A549 (cell line): Measurements from ENCODE around the gene SEC63. TPM values are rescaled to one million over a fixed set of nuclear protein-coding genes. Genes with fewer than 3 reads are reported as not detected.
"Not testable (repeated sequence)": the region's sequence is repeated elsewhere in the genome, so short reads cannot be mapped to it uniquely, and the experiment has no call there.

ENCODE experiments used
- ATAC-seq, 2 experiments: fragments of 200-7000 bp in 1 of 2; fragments of >200 bp in 1 of 2; cut with Nextera tagmentation in 1 of 2; cut with Tn5 transposase in 1 of 2; 3 replicates each; pipeline versions ENCODE4 v1.8.0 to v1.9.1; 2018 to 2020; ENCODE audit warnings: mild to moderate bottlenecking in 1 of 2, moderate library complexity in 1 of 2
- CTCF ChIA-PET: fragments of 300-600 bp; sonication (Branson Sonifier 250); formaldehyde crosslinking; extraction: SDS; loops from one replicate; lab custom pipeline; 2021; ENCODE audit warnings: antibody characterized with exemption, inconsistent platforms; lab: Yijun Ruan, JAX
- POLR2A ChIA-PET: fragments of 350-600 bp; formaldehyde crosslinking; extraction: SDS; loops from one replicate; lab custom pipeline; 2021; ENCODE audit warnings: antibody characterized with exemption, inconsistent platforms; lab: Yijun Ruan, JAX
- DNase-seq, 2 experiments: peaks; one replicate each; pipeline versions ENCODE4 v3.0.0 to v3.0.0-alpha.2; 2011 to 2016; ENCODE audit warnings: low read depth in 1 of 2, low spot score in 1 of 2
- FAIRE-seq: peaks from 2 replicates; lab custom pipeline; 2011; peaks lifted over from hg19 to GRCh38; lab: Jason Lieb, UNC
- H3K27ac ChIP-seq, 2 experiments: fragments of >200 bp; sonication (Bioruptor Twin); formaldehyde crosslinking; 3 replicates each; pipeline ENCODE4 v1.5.1; 2016 to 2017
- H3K4me1 ChIP-seq: fragments of >200 bp; sonication (Bioruptor Twin); formaldehyde crosslinking; 3 replicates; pipeline ENCODE4 v1.6.1; 2016
- H3K4me2 ChIP-seq: fragments of >200 bp; sonication (Bioruptor Twin); formaldehyde crosslinking; 3 replicates; pipeline ENCODE4 v1.6.1; 2016
- H3K4me3 ChIP-seq: fragments of >200 bp; sonication (Bioruptor Twin); formaldehyde crosslinking; 3 replicates; pipeline ENCODE4 v1.5.1; 2016
- H3K9me3 ChIP-seq: fragments of >200 bp; sonication (Bioruptor Twin); formaldehyde crosslinking; 3 replicates; pipeline ENCODE4 v1.6.1; 2016
- CHD2 ChIP-seq: fragments of 150-350 bp; IDR thresholded peaks from 2 replicates; pipeline ENCODE4 v1.6.1; 2014; ENCODE audit warnings: low read length; ENCODE audit not compliant: partially characterized antibody
- EHMT2 ChIP-seq: fragments of 200-600 bp; sonication (generic); IDR thresholded peaks from 2 replicates; pipeline ENCODE4 v1.6.1; 2016; ENCODE audit warnings: antibody characterized with exemption, low read depth, mild to moderate bottlenecking, moderate library complexity
- EP300 ChIP-seq, 2 experiments: fragments of >200 bp; sonication (Bioruptor Twin); formaldehyde crosslinking; IDR thresholded peaks; 2 replicates in 1 of 2; 3 replicates in 1 of 2; pipeline ENCODE4 v1.6.1; 2016 to 2017
- FOSB ChIP-seq: fragments of 250-450 bp; sonication (Bioruptor Pico); IDR thresholded peaks from 2 replicates; pipeline ENCODE4 v1.5.0; 2020; ENCODE audit warnings: mild to moderate bottlenecking, moderate library complexity
- JUN ChIP-seq, 2 experiments: fragments of >200 bp; sonication (Bioruptor Twin); formaldehyde crosslinking; IDR thresholded peaks; 2 replicates in 1 of 2; 3 replicates in 1 of 2; pipeline ENCODE4 v1.6.1; 2016 to 2017
- KDM1A ChIP-seq: fragments of 200-600 bp; sonication (generic); IDR thresholded peaks from 2 replicates; pipeline ENCODE4 v1.6.1; 2016; ENCODE audit warnings: low read depth, mild to moderate bottlenecking
- KDM5A ChIP-seq: fragments of 200-600 bp; sonication (generic); IDR thresholded peaks from 2 replicates; pipeline ENCODE4 v1.6.1; 2016; ENCODE audit warnings: antibody characterized with exemption, mild to moderate bottlenecking
- MAFK ChIP-seq: fragments of 450-650 bp; IDR thresholded peaks from 2 replicates; pipeline ENCODE4 v1.6.1; 2014; ENCODE audit not compliant: partially characterized antibody
- MYC ChIP-seq: IDR thresholded peaks from 2 replicates; pipeline ENCODE4 v1.6.1; 2012; ENCODE audit warnings: mild to moderate bottlenecking, inconsistent platforms, low read length, improper control_type of control experiment, borderline replicate concordance
- NR3C1 ChIP-seq: fragments of >200 bp; sonication (Bioruptor Twin); formaldehyde crosslinking; IDR thresholded peaks from 3 replicates; pipeline ENCODE4 v1.6.1; 2017
- POLR2A ChIP-seq: IDR thresholded peaks from 2 replicates; pipeline ENCODE4 v1.6.1; 2012; ENCODE audit warnings: mild to moderate bottlenecking, low read length
- POLR2AphosphoS2 ChIP-seq: conservative IDR thresholded peaks from 2 replicates; pipeline ENCODE4 v1.6.1; 2012; ENCODE audit warnings: low read length, improper control_type of control experiment, inconsistent platforms
- RAD21 ChIP-seq, 2 experiments: fragments of >200 bp in 1 of 2; sonication (Bioruptor Twin) in 1 of 2; formaldehyde crosslinking in 1 of 2; IDR thresholded peaks in 1 of 2; conservative IDR thresholded peaks in 1 of 2; 2 replicates in 1 of 2; 3 replicates in 1 of 2; pipeline ENCODE4 v1.6.1; 2012 to 2018; ENCODE audit warnings: inconsistent platforms in 1 of 2
- RARB ChIP-seq: fragments of 250-450 bp; sonication (Bioruptor Pico); IDR thresholded peaks from 2 replicates; pipeline ENCODE4 v1.8.0; 2021; ENCODE audit warnings: mild to moderate bottlenecking, moderate library complexity
- RCOR1 ChIP-seq: fragments of 150-350 bp; IDR thresholded peaks from 2 replicates; pipeline ENCODE4 v1.6.1; 2014; ENCODE audit warnings: antibody characterized with exemption, low read length, low read depth
- RNF2 ChIP-seq: fragments of 200-600 bp; sonication (generic); IDR thresholded peaks from 2 replicates; pipeline ENCODE4 v1.6.1; 2016; ENCODE audit warnings: low read depth, mild to moderate bottlenecking, antibody characterized with exemption, moderate library complexity, borderline replicate concordance
- SMC3 ChIP-seq: fragments of >200 bp; sonication (Bioruptor Twin); formaldehyde crosslinking; IDR thresholded peaks from 3 replicates; pipeline ENCODE4 v1.6.1; 2018; ENCODE audit warnings: inconsistent platforms
- TFCP2L1 ChIP-seq: fragments of 250-450 bp; sonication (Bioruptor Pico); IDR thresholded peaks from 2 replicates; pipeline ENCODE4 v1.5.0; 2021; ENCODE audit warnings: mild to moderate bottlenecking
- ZFP36 ChIP-seq: fragments of 450-650 bp; IDR thresholded peaks from 2 replicates; pipeline ENCODE4 v1.6.1; 2014; ENCODE audit warnings: borderline replicate concordance; ENCODE audit not compliant: partially characterized antibody
- ZNF302 ChIP-seq: fragments of 250-450 bp; sonication (Bioruptor Pico); IDR thresholded peaks from 2 replicates; pipeline ENCODE4 v1.9.0; 2021; ENCODE audit warnings: inconsistent platforms, mild to moderate bottlenecking, moderate library complexity
- WGBS: methylation state at CpG from one replicate; pipeline ENCODE4 v1.1.6; 2017; ENCODE audit errors: missing lambda C conversion rate; 5-methylcytosine and 5-hydroxymethylcytosine counted together
- polyA plus RNA-seq, 4 experiments: library from polyadenylated mRNA; depleted of rRNA in 3 of 4; stranded (reverse); fragments of >200 nt; fragmentation: RNase III in 1 of 4; extraction: RNeasy Plus Mini Kit Qiagen cat#74134 plus additional on column Dnase treatment in 1 of 4; gene quantifications; 2 replicates in 3 of 4; 3 replicates in 1 of 4; pipeline ENCODE4 v1.2.3, GENCODE V29; 2011 to 2017
- TF ChIP-seq, protein P1 (sequence below): fragments of 250-450 bp; sonication (Bioruptor Pico); IDR thresholded peaks from 2 replicates; pipeline ENCODE4 v1.5.0; 2020; ENCODE audit warnings: low read depth, mild to moderate bottlenecking, moderate library complexity
- TF ChIP-seq, protein P2 (sequence below): fragments of 450-650 bp; IDR thresholded peaks from 2 replicates; pipeline ENCODE4 v1.6.1; 2014; ENCODE audit warnings: antibody characterized with exemption
- TF ChIP-seq, protein P3 (sequence below): fragments of 250-450 bp; sonication (Bioruptor Pico); IDR thresholded peaks from 2 replicates; pipeline ENCODE4 v1.5.0; 2021; ENCODE audit warnings: mild to moderate bottlenecking, moderate library complexity, borderline replicate concordance
- TF ChIP-seq, protein P4 (sequence below): fragments of 200-600 bp; sonication (generic); IDR thresholded peaks from 2 replicates; pipeline ENCODE4 v1.6.1; 2016; ENCODE audit warnings: antibody characterized with exemption, mild to moderate bottlenecking, moderate library complexity

Gene SEC63
- polyA plus RNA-seq, 2 of the 4 experiments (the other 2 are of a cell fraction) = 23.0 to 69.3 TPM

DNA sequence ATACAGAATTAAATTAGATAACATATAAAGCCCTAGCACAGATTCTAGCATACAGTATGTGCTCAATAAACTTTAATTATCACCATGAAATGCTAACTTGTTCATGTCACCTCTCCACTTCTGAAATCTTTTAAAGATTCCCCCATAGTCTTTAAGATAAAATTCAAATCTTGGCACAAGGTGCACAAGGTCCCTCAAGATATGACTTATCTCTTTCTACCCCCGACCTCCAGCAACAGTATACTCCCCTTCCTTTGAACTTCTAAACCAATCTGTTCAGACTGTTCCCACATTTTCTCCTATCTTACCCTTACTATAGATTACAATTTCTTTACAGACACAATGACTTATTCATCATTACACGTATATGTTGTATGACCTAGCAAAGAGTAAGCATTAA, 29.0 kb downstream of the SEC63 start:
- WGBS = 96% methylated on average over 2 of the region's 2 CpGs
- no peak overlapping the region for H3K4me3 ChIP-seq
- H3K4me2 ChIP-seq = no peak overlapping the region
- H3K4me1 ChIP-seq = 0 out of 3 replicates have a peak, but pooled peaks cover 3% of the 10 kb centered on the region
- FAIRE-seq (no peak), ATAC-seq (no peak), DNase-seq (no peak)
- CTCF ChIA-PET = no interaction called here
- POLR2A ChIA-PET = no interaction called here
- no peak overlapping the region for H3K27ac ChIP-seq
- peaks cover 8% of the 10 kb centered on the region; the same call in 2 of the 3 replicates for H3K9me3 ChIP-seq
- no peak for TF ChIP-seq POLR2A
- TF ChIP-seq RCOR1 = no peak
- no peak for TF ChIP-seq JUN (IDR thresholded peaks at IDR 0.05)
- no peak for TF ChIP-seq ZNF302
- TF ChIP-seq, protein P1, sequence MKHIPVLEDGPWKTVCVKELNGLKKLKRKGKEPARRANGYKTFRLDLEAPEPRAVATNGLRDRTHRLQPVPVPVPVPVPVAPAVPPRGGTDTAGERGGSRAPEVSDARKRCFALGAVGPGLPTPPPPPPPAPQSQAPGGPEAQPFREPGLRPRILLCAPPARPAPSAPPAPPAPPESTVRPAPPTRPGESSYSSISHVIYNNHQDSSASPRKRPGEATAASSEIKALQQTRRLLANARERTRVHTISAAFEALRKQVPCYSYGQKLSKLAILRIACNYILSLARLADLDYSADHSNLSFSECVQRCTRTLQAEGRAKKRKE (CRISPR knock-in tag) = no peak
- no peak for TF ChIP-seq EHMT2
- no peak for TF ChIP-seq FOSB (CRISPR knock-in tag)
- TF ChIP-seq RARB (CRISPR knock-in tag) = no peak
- no peak for TF ChIP-seq KDM5A
- TF ChIP-seq NR3C1 = no peak
- TF ChIP-seq KDM1A = no peak
- TF ChIP-seq RNF2 = no peak
- no peak for TF ChIP-seq EP300 (IDR thresholded peaks at IDR 0.05)
- TF ChIP-seq MYC = no peak
- TF ChIP-seq ZFP36 = no peak
- TF ChIP-seq RAD21 (conservative IDR thresholded peaks at IDR 0.05 in 1 of 2, IDR thresholded peaks at IDR 0.05 in 1 of 2) = no peak
- no peak for TF ChIP-seq SMC3
- TF ChIP-seq, protein P2, sequence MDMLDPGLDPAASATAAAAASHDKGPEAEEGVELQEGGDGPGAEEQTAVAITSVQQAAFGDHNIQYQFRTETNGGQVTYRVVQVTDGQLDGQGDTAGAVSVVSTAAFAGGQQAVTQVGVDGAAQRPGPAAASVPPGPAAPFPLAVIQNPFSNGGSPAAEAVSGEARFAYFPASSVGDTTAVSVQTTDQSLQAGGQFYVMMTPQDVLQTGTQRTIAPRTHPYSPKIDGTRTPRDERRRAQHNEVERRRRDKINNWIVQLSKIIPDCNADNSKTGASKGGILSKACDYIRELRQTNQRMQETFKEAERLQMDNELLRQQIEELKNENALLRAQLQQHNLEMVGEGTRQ = no peak
- no peak for TF ChIP-seq CHD2

DNA sequence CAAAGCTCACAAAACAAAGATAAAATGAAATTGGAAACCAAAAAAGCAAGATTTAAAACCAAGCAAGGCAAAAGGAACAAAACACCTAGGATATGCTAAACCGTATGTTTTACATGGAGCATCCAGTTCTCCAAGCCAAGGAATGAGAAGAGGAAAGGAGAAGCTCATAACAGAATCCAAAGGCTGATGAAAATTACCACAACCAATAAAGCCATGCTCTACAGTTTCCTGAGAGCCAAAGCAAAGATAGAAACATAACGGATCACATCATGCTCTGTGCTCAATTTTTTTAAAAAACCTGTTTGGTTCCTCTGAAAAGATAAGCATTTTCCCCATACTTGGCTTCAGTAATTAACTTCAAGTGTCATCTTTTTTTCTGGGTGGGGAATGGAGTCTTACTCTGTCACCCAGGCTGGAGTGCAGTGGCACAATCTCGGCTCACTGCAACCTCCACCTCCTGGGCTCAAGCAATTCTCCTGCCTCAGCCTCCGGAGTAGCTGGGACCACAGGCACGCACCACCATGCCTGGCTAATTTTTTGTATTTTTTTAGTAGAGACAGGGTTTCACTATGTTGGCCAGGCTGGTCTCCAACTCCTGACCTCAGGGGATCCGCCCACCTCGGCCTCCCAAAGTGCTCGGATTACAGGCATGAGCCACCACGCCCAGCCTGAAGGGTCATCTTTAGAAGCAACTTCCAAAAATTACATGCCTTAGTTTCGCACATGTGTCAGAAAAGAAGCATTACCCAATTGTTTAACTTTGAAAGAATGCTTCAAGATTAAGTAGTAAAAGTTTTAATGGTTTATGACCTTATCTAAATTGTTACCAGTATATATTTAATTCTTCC, 31.1 kb downstream of the SEC63 start:
- WGBS = 96% methylated on average over 6 of the region's 10 CpGs
- CTCF ChIA-PET = interaction anchor here (1.0 kb wide), 1 partner anchor 9 kb away, joined by 4 read pairs; no protein-coding TSS in a partner anchor
- not testable (repeated sequence) for FAIRE-seq

DNA sequence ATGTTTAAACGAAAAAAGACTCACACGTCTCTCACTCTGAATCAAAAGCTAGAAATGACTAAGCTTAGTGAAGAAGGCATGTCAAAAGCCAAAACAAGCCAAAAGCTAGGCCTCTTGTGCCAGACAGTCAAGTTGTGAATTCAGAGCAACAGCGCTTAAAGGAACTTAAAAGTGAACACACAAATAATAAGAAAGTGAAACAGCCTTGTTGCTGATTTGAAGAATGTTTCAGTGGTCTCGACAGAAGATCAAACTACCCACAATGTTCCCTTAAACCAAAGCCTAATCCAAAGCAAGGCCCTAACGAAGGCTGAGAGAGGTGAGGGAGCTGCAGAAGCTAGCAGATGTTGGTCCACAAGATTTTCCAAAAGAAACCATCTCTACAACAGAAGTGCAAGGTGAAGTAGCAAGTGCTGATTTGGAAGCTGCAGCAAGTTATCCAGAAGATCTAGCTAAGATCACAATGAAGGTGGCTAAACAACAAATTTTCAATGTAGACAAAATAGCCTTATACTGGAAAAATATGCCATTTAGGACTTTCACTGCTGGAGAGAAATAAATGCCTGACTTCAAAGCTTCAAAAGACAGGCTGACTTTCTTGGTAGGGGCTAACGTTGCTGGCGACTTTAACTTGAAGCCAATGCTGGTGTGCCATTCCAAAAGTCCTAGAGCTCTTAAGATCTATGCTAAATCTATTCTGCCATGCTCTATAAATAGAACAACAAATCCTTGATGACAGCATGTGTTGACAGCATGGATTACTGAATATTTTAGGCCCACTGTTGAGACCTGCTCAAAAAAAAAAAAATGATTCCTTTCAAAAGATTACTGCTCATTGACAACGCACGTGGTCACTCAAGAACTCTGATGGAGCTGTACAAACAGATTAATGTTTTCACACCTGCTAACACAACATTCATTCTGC, 40.3 kb downstream of the SEC63 start:
- H3K4me2 ChIP-seq = no peak overlapping the region
- POLR2A ChIA-PET = no interaction called here
- TF ChIP-seq MAFK (no peak), TFCP2L1 (CRISPR knock-in tag) (no peak), POLR2AphosphoS2 (no peak), ZFP36 (no peak), KDM5A (no peak), RCOR1 (no peak), CHD2 (no peak)
- TF ChIP-seq, protein P3, sequence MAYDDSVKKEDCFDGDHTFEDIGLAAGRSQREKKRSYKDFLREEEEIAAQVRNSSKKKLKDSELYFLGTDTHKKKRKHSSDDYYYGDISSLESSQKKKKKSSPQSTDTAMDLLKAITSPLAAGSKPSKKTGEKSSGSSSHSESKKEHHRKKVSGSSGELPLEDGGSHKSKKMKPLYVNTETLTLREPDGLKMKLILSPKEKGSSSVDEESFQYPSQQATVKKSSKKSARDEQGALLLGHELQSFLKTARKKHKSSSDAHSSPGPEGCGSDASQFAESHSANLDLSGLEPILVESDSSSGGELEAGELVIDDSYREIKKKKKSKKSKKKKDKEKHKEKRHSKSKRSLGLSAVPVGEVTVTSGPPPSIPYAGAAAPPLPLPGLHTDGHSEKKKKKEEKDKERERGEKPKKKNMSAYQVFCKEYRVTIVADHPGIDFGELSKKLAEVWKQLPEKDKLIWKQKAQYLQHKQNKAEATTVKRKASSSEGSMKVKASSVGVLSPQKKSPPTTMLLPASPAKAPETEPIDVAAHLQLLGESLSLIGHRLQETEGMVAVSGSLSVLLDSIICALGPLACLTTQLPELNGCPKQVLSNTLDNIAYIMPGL (CRISPR knock-in tag) = no peak
- TF ChIP-seq, protein P4, sequence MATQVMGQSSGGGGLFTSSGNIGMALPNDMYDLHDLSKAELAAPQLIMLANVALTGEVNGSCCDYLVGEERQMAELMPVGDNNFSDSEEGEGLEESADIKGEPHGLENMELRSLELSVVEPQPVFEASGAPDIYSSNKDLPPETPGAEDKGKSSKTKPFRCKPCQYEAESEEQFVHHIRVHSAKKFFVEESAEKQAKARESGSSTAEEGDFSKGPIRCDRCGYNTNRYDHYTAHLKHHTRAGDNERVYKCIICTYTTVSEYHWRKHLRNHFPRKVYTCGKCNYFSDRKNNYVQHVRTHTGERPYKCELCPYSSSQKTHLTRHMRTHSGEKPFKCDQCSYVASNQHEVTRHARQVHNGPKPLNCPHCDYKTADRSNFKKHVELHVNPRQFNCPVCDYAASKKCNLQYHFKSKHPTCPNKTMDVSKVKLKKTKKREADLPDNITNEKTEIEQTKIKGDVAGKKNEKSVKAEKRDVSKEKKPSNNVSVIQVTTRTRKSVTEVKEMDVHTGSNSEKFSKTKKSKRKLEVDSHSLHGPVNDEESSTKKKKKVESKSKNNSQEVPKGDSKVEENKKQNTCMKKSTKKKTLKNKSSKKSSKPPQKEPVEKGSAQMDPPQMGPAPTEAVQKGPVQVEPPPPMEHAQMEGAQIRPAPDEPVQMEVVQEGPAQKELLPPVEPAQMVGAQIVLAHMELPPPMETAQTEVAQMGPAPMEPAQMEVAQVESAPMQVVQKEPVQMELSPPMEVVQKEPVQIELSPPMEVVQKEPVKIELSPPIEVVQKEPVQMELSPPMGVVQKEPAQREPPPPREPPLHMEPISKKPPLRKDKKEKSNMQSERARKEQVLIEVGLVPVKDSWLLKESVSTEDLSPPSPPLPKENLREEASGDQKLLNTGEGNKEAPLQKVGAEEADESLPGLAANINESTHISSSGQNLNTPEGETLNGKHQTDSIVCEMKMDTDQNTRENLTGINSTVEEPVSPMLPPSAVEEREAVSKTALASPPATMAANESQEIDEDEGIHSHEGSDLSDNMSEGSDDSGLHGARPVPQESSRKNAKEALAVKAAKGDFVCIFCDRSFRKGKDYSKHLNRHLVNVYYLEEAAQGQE = no peak

More for the DNA sequence above, 31.1 kb downstream of the SEC63 start:
- H3K9me3 ChIP-seq, ATAC-seq, H3K4me2 ChIP-seq, DNase-seq, H3K27ac ChIP-seq, POLR2A ChIA-PET, H3K4me1 ChIP-seq, H3K4me3 ChIP-seq: not testable (repeated sequence)

More for the DNA sequence above, 40.3 kb downstream of the SEC63 start:
- no peaks in the 10 kb centered on the region for H3K4me1 ChIP-seq
- CTCF ChIA-PET = interaction anchor here (0.7 to 1.2 kb wide), 2 partner anchors 9 to 12 kb away, joined by 3 to 4 read pairs; no protein-coding TSS in a partner anchor
- whole genome bisulfite sequencing = 97% methylated on average over 9 of the region's 9 CpGs
- FAIRE-seq (no peak), DNase-seq (peak in 1 of 2 experiments; percentile 57), ATAC-seq (no peak)
- H3K9me3 ChIP-seq = peaks cover 27% of the 10 kb centered on the region
- no peak overlapping the region for H3K4me3 ChIP-seq
- H3K27ac ChIP-seq = no peak overlapping the region
